Calu3 (cell line): Measurements from ENCODE around the gene IKZF3. TPM values are rescaled to one million over a fixed set of nuclear protein-coding genes. Genes with fewer than 3 reads are reported as not detected.

Source experiments
- BruUV-seq: library from RNA; stranded (reverse); fragments of 400-500 nt; replicated peaks from 2 replicates; lab custom pipeline; 2021; lab: Mats Ljungman, UMichigan
- CTCF ChIA-PET: fragments of 300-600 bp; sonication (Branson Sonifier 250); formaldehyde crosslinking; loops from one replicate; lab custom pipeline; 2022; ENCODE audit warnings: antibody characterized with exemption; lab: Charles Lee
- DNase-seq: peaks from one replicate; pipeline ENCODE4 v3.0.0; 2022
- H3K27ac Mint-ChIP-seq: one replicate; pipeline ENCODE4 v1.8.0; 2022; ENCODE audit warnings: mixed read lengths; ENCODE audit not compliant: unreplicated experiment
- H3K27me3 Mint-ChIP-seq: one replicate; pipeline ENCODE4 v1.8.0; 2022; ENCODE audit warnings: mixed read lengths; ENCODE audit not compliant: unreplicated experiment
- H3K36me3 Mint-ChIP-seq: one replicate; pipeline ENCODE4 v1.8.0; 2022; ENCODE audit warnings: mild to moderate bottlenecking, moderate library complexity, mixed read lengths; ENCODE audit not compliant: insufficient read depth, unreplicated experiment
- H3K4me1 Mint-ChIP-seq: one replicate; pipeline ENCODE4 v1.8.0; 2022; ENCODE audit warnings: mild to moderate bottlenecking, low read depth, mixed read lengths; ENCODE audit not compliant: unreplicated experiment
- H3K4me3 Mint-ChIP-seq: one replicate; pipeline ENCODE4 v1.8.0; 2022; ENCODE audit warnings: mild to moderate bottlenecking, low read depth, moderate library complexity, mixed read lengths; ENCODE audit not compliant: unreplicated experiment
- H3K9me3 Mint-ChIP-seq: one replicate; pipeline ENCODE4 v1.8.0; 2022; ENCODE audit warnings: low read depth, mixed read lengths; ENCODE audit not compliant: unreplicated experiment
- CTCF ChIP-seq: fragments of 200-600 bp; IDR thresholded peaks from one replicate; pipeline ENCODE4 v1.8.0; 2022; ENCODE audit warnings: antibody characterized with exemption; ENCODE audit not compliant: unreplicated experiment
- intact Hi-C: fragments of 100-400 bp; cut with micrococcal nuclease; formaldehyde crosslinking; loops from one replicate; pipeline ENCODE4 v1.10.0; 2022; ENCODE audit not compliant: unreplicated experiment
- total RNA-seq: library from RNA; stranded (reverse); gene quantifications from 2 replicates; pipeline ENCODE4 v1.2.3, GENCODE V29; 2022

The IKZF3 gene
- total RNA-seq, 1 experiment from 2014 or later: 30.9 TPM

DNA sequence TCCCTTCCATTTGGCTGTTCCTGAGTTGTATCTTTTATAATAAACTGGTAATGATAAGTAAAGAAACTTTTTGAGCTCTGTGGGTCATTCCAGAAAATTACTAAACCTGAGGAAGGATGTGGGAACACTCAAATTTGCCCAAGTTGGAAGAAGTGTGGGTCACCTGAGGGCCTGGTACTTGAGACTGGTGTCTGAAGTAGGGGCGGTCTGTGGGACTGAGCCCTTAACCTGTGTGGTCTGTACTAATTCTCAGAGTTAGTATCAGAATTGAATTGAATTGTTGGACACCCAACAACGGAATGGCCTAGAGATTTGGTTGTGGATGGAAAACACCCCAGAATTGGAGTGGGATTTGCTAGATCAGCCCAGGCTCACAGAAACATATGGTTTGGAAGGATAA is 43.1 kb downstream of the IKZF3 start:
- no peak overlapping the region for H3K4me3 Mint-ChIP-seq
- peaks cover 20% of the 10 kb centered on the region for H3K9me3 Mint-ChIP-seq
- BruUV-seq: no TSS peak
- no peaks in the 10 kb centered on the region for H3K36me3 Mint-ChIP-seq
- no peak for TF ChIP-seq CTCF
- peaks cover 9% of the 10 kb centered on the region for H3K4me1 Mint-ChIP-seq
- no peaks in the 10 kb centered on the region for H3K27me3 Mint-ChIP-seq
- intact Hi-C loops: no loop called here
- no peak overlapping the region for H3K27ac Mint-ChIP-seq
- peak; percentile 69 for DNase-seq
- CTCF ChIA-PET: interaction anchor here (0.5 to 31.7 kb wide), 59 partner anchors 8 to 739 kb away, joined by 3 to 1809 read pairs (median 10); partner anchors contain the start of genes ERBB2, GRB7, GSDMA and GSDMB

GRCh38 chr17:39820541-39820940 is 43.6 kb downstream of the IKZF3 start:
- H3K4me1 Mint-ChIP-seq: peaks cover 9% of the 10 kb centered on the region
- no peak overlapping the region for H3K4me3 Mint-ChIP-seq
- no peaks in the 10 kb centered on the region for H3K36me3 Mint-ChIP-seq
- no peak overlapping the region for H3K27ac Mint-ChIP-seq
- no peaks in the 10 kb centered on the region for H3K27me3 Mint-ChIP-seq
- peaks cover 19% of the 10 kb centered on the region for H3K9me3 Mint-ChIP-seq
- BruUV-seq: no TSS peak
- intact Hi-C loops: no loop called here
- CTCF ChIA-PET: interaction anchor here (0.5 to 31.7 kb wide), 59 partner anchors 7 to 740 kb away, joined by 3 to 1809 read pairs (median 10); partner anchors contain the start of genes ERBB2, GRB7, GSDMA and GSDMB
- no peak for TF ChIP-seq CTCF
- peak; percentile 75 for DNase-seq

GRCh38 chr17:39818358-39819000 is 45.6 kb downstream of the IKZF3 start:
- no peak overlapping the region for H3K27ac Mint-ChIP-seq
- H3K36me3 Mint-ChIP-seq: no peaks in the 10 kb centered on the region
- CTCF ChIA-PET: interaction anchor here (0.7 to 31.7 kb wide), 40 partner anchors 12 to 741 kb away, joined by 3 to 1809 read pairs (median 16); partner anchors contain the start of genes ERBB2, GRB7, GSDMA and GSDMB
- peaks cover 9% of the 10 kb centered on the region for H3K9me3 Mint-ChIP-seq
- no TSS peak for BruUV-seq
- no peak for TF ChIP-seq CTCF
- H3K4me1 Mint-ChIP-seq: peaks cover 9% of the 10 kb centered on the region
- intact Hi-C loops: loop anchor here (10.0 kb wide), 1 partner anchor 824 kb away; no protein-coding TSS in a partner anchor
- no peak overlapping the region for H3K4me3 Mint-ChIP-seq
- no peak for DNase-seq
- no peaks in the 10 kb centered on the region for H3K27me3 Mint-ChIP-seq

GRCh38 chr17:39816272-39816671 is 47.8 kb downstream of the IKZF3 start:
- BruUV-seq: no TSS peak

More at GRCh38 chr17:39816272-39816671, 47.8 kb downstream of the IKZF3 start:
- Mint-ChIP-seq H3K36me3 (no peaks in the 10 kb centered on the region), H3K27me3 (no peaks in the 10 kb centered on the region), H3K27ac (no peak overlapping the region), H3K9me3 (peaks cover 2% of the 10 kb centered on the region), H3K4me3 (no peak overlapping the region), H3K4me1 (peaks cover 17% of the 10 kb centered on the region)
- no peak for DNase-seq
- intact Hi-C loops: loop anchor here (10.0 kb wide), 1 partner anchor 821 kb away; no protein-coding TSS in a partner anchor
- CTCF ChIA-PET: interaction anchor here (0.6 to 7.1 kb wide), 60 partner anchors 8 to 200 kb away, joined by 3 to 311 read pairs (median 6); partner anchors contain the start of genes ERBB2, GSDMB, IKZF3 and MIEN1
- no peak for TF ChIP-seq CTCF
